Endothelial cell of umbilical vein (primary cell): ENCODE results near the gene PMAIP1. TPM values are rescaled to one million over a fixed set of nuclear protein-coding genes. Genes with fewer than 3 reads are reported as not detected.

ENCODE experiments used
- BruUV-seq: library from RNA; stranded (reverse); fragments of 400-500 nt; replicated peaks from 2 replicates; lab custom pipeline; 2021; lab: Mats Ljungman, UMichigan
- CTCF ChIA-PET: fragments of 300-600, 350-600 bp; sonication (Branson Sonifier 250); formaldehyde crosslinking; loops from one replicate; lab custom pipeline; 2021; ENCODE audit warnings: antibody characterized with exemption, inconsistent platforms; lab: Charles Lee
- POLR2A ChIA-PET: fragments of 300-600, 350-600 bp; sonication (Branson Sonifier 250); formaldehyde crosslinking; loops from one replicate; lab custom pipeline; 2021; ENCODE audit warnings: antibody characterized with exemption, inconsistent platforms; lab: Charles Lee
- DNase-seq: peaks from one replicate; pipeline ENCODE4 v3.0.0-alpha.2; 2011; ENCODE audit warnings: low read depth, low spot score
- FAIRE-seq: peaks from 2 replicates; lab custom pipeline; 2011; peaks lifted over from hg19 to GRCh38; lab: Jason Lieb, UNC
- H2AFZ ChIP-seq: 2 replicates; pipeline ENCODE4 v1.6.0; 2012; ENCODE audit warnings: low read depth, low read length, control low read depth, inconsistent platforms
- H3K27ac ChIP-seq: 2 replicates; pipeline ENCODE4 v1.5.1; 2011; ENCODE audit warnings: low read depth, mild to moderate bottlenecking, control low read depth, low read length, moderate library complexity; ENCODE audit not compliant: insufficient read depth
- H3K27me3 ChIP-seq, 2 experiments: 2 replicates each; pipeline versions ENCODE4 v1.6.0 to v1.6.1; 2011; ENCODE audit warnings: low read length in 2 of 2, mixed read lengths in 1 of 2; ENCODE audit not compliant: control insufficient read depth in 2 of 2, insufficient read depth in 2 of 2
- H3K36me3 ChIP-seq, 2 experiments: 2 replicates in 1 of 2; 3 replicates in 1 of 2; pipeline ENCODE4 v1.5.1; 2011; ENCODE audit warnings: low read length in 2 of 2, mild to moderate bottlenecking in 1 of 2, moderate library complexity in 1 of 2; ENCODE audit not compliant: control insufficient read depth in 2 of 2, insufficient read depth in 2 of 2; ENCODE audit errors: extremely low read depth in 1 of 2
- H3K4me1 ChIP-seq: 3 replicates; pipeline ENCODE4 v1.5.1; 2011; ENCODE audit warnings: mild to moderate bottlenecking, low read length; ENCODE audit not compliant: control insufficient read depth, insufficient read depth; ENCODE audit errors: extremely low read depth
- H3K4me2 ChIP-seq: 2 replicates; pipeline ENCODE4 v1.6.1; 2011; ENCODE audit warnings: low read length, control low read depth, mixed read lengths; ENCODE audit not compliant: insufficient read depth
- H3K4me3 ChIP-seq, 3 experiments: fragments of 200-600 bp in 1 of 3; sonication (generic), shearing (Covaris generic) in 1 of 3; replicated peaks in 1 of 3; 2 replicates each; pipeline ENCODE4 v1.5.1; 2011 to 2016; ENCODE audit warnings: control low read depth in 3 of 3, low read length in 3 of 3, mild to moderate bottlenecking in 2 of 3, inconsistent platforms in 1 of 3, low read depth in 1 of 3, moderate library complexity in 1 of 3; ENCODE audit not compliant: insufficient read depth in 1 of 3
- H3K79me2 ChIP-seq: 2 replicates; pipeline ENCODE4 v1.6.0; 2012; ENCODE audit warnings: low read length, inconsistent platforms; ENCODE audit not compliant: control insufficient read depth, insufficient read depth
- H3K9ac ChIP-seq: replicated peaks from 2 replicates; pipeline ENCODE3; 2011; ENCODE audit warnings: low read length, control low read depth; ENCODE audit not compliant: insufficient read depth; ENCODE audit errors: extremely low read depth
- H3K9me1 ChIP-seq: replicated peaks from 3 replicates; pipeline ENCODE4 v1.6.0; 2011; ENCODE audit warnings: mild to moderate bottlenecking, low read length; ENCODE audit not compliant: control insufficient read depth, insufficient read depth; ENCODE audit errors: extremely low read depth
- H3K9me3 ChIP-seq: replicated peaks from 2 replicates; pipeline ENCODE4 v1.5.1; 2012; ENCODE audit warnings: low read length, inconsistent platforms; ENCODE audit not compliant: control insufficient read depth, insufficient read depth
- H4K20me1 ChIP-seq: replicated peaks from 2 replicates; pipeline ENCODE3; 2011; ENCODE audit warnings: mild to moderate bottlenecking, low read length; ENCODE audit not compliant: control insufficient read depth, insufficient read depth; ENCODE audit errors: extremely low read depth
- CTCF ChIP-seq, 2 donors: IDR thresholded peaks; 1 replicate in 1 of 2; 2 replicates in 1 of 2; pipeline ENCODE4 v1.5.1; 2011; ENCODE audit warnings: low read length in 2 of 2, mild to moderate bottlenecking in 2 of 2, moderate library complexity in 2 of 2, control low read depth in 1 of 2, inconsistent platforms in 1 of 2, low read depth in 1 of 2; ENCODE audit not compliant: insufficient read depth in 1 of 2; ENCODE audit errors: extremely low read depth in 1 of 2
- EZH2 ChIP-seq: IDR thresholded peaks from 2 replicates; pipeline ENCODE4 v1.6.1; 2012; ENCODE audit warnings: borderline replicate concordance, low read depth, mild to moderate bottlenecking, moderate library complexity, low read length, inconsistent platforms; ENCODE audit not compliant: severe bottlenecking
- FOS ChIP-seq: IDR thresholded peaks from 2 replicates; pipeline ENCODE4 v1.6.1; 2011; ENCODE audit warnings: mild to moderate bottlenecking, low read length, moderate library complexity, borderline replicate concordance; ENCODE audit not compliant: insufficient read depth
- GATA2 ChIP-seq: IDR thresholded peaks from 2 replicates; pipeline ENCODE4 v1.7.0; 2011; ENCODE audit warnings: low read depth, mild to moderate bottlenecking, moderate library complexity, mixed read lengths, low read length; ENCODE audit not compliant: insufficient read length, insufficient read depth
- JUN ChIP-seq: IDR thresholded peaks from 2 replicates; pipeline ENCODE4 v1.6.1; 2011; ENCODE audit warnings: borderline replicate concordance, low read depth; ENCODE audit not compliant: insufficient read length, insufficient read depth
- MAX ChIP-seq: IDR thresholded peaks from 2 replicates; pipeline ENCODE4 v1.6.1; 2011; ENCODE audit not compliant: insufficient read depth, insufficient read length
- MYC ChIP-seq: IDR thresholded peaks from one replicate; pipeline ENCODE4 v1.6.1; 2011; ENCODE audit warnings: mild to moderate bottlenecking, low read depth, low read length
- POLR2A ChIP-seq: IDR thresholded peaks from 2 replicates; pipeline ENCODE4 v1.6.1; 2012; ENCODE audit warnings: low read depth, mild to moderate bottlenecking, control low read depth, low read length
- POLR2AphosphoS5 ChIP-seq: IDR thresholded peaks from 2 replicates; pipeline ENCODE4 v1.6.1; 2012; ENCODE audit warnings: low read depth, mild to moderate bottlenecking, control low read depth, low read length, moderate library complexity; ENCODE audit not compliant: insufficient read depth
- dilution Hi-C: fragments of 300-500 bp; cut with MboI; formaldehyde crosslinking; loops from one replicate; pipeline ENCODE4 v1.15.0; 2019; ENCODE audit warnings: low sequenced_read_pairs; ENCODE audit not compliant: extremely low pct_ligation_motif_present
- intact Hi-C: fragments of 100-400 bp; cut with micrococcal nuclease; formaldehyde crosslinking; loops from one replicate; pipeline ENCODE4 v1.10.0; 2022
- polyA plus RNA-seq, 4 experiments: library from polyadenylated mRNA; depleted of rRNA in 3 of 4; stranded (reverse) in 3 of 4; unstranded in 1 of 4; fragments of >200 nt; gene quantifications; 2 replicates each; pipeline versions ENCODE4 v1.2.1 to v1.2.3, GENCODE V29; 2011 to 2012; ENCODE audit warnings: missing spikeins in 1 of 4
- total RNA-seq: library from RNA; stranded (reverse); gene quantifications from 2 replicates; pipeline ENCODE4 v1.2.3, GENCODE V29; 2021

Gene PMAIP1
- total and polyA plus RNA-seq, 2 donors (not counting 3 experiments of a cell fraction or from before 2014, with no cell fraction given) = 7.6 to 11.9 TPM

GRCh38 chr18:59865241-59865986 lies 34.4 kb upstream of the PMAIP1 start:
- H3K9ac ChIP-seq = no peak overlapping the region
- H3K4me3 ChIP-seq = no peak overlapping the region
- H3K4me1 ChIP-seq = no peaks in the 10 kb centered on the region
- dilution Hi-C loops (no loop called here), intact Hi-C loops (no loop called here)
- ChIA-PET CTCF (no interaction called here), POLR2A (interaction anchor here (1.5 kb wide), 1 partner anchor 34 kb away, joined by 3 read pairs; the partner anchor contains the start of gene PMAIP1)
- DNase-seq (no peak), FAIRE-seq (no peak)
- H3K9me3 ChIP-seq = no peaks in the 10 kb centered on the region
- H3K9me1 ChIP-seq = no peaks in the 10 kb centered on the region
- no peaks in the 10 kb centered on the region for H4K20me1 ChIP-seq
- no peaks in the 10 kb centered on the region for H3K79me2 ChIP-seq
- H3K27ac ChIP-seq = no peak overlapping the region
- BruUV-seq = no TSS peak
- H3K27me3 ChIP-seq = peaks cover 0 to 2% of the 10 kb centered on the region in 2 experiments
- no peak for TF ChIP-seq MAX
- TF ChIP-seq EZH2 = no peak
- TF ChIP-seq POLR2AphosphoS5 = no peak
- TF ChIP-seq FOS = no peak
- no peak for TF ChIP-seq MYC
- TF ChIP-seq GATA2 = no peak
- TF ChIP-seq POLR2A = no peak
- TF ChIP-seq CTCF (IDR thresholded peaks at IDR 0.05; ENCODE audit: extremely low read depth in 1 of 2, insufficient read depth in 1 of 2, low read depth in 1 of 2, low read length in 2 of 2) = no peak
- no peak for TF ChIP-seq JUN
- H3K36me3 ChIP-seq = no peaks in the 10 kb centered on the region
- no peak overlapping the region for H2AFZ ChIP-seq
- no peak overlapping the region for H3K4me2 ChIP-seq
